Activated naive CD8-positive, alpha-beta T cell (primary cell): ENCODE data around the gene TWSG1.
"Not testable (repeated sequence)": the region's sequence is repeated elsewhere in the genome, so short reads cannot be mapped to it uniquely, and the experiment has no call there.

ENCODE experiments used
- H3K27ac Mint-ChIP-seq: one replicate; pipeline ENCODE4 v1.8.0; 2021; ENCODE audit warnings: mixed read lengths
- H3K27me3 Mint-ChIP-seq: one replicate; pipeline ENCODE4 v1.8.0; 2021; ENCODE audit warnings: mixed read lengths
- H3K36me3 Mint-ChIP-seq: one replicate; pipeline ENCODE4 v1.8.0; 2021; ENCODE audit warnings: mixed read lengths
- H3K4me1 Mint-ChIP-seq: one replicate; pipeline ENCODE4 v1.8.0; 2021; ENCODE audit warnings: low read depth, mixed read lengths
- H3K4me3 Mint-ChIP-seq: one replicate; pipeline ENCODE4 v1.8.0; 2021; ENCODE audit warnings: mild to moderate bottlenecking, mixed read lengths
- H3K9me3 Mint-ChIP-seq: one replicate; pipeline ENCODE4 v1.8.0; 2021; ENCODE audit warnings: low read depth, mixed read lengths

The TWSG1 gene

GRCh38 chr18:9354256-9354655, 19.7 kb downstream of the TWSG1 start:
- H3K27ac Mint-ChIP-seq: no peak overlapping the region
- peaks cover 10% of the 10 kb centered on the region for H3K36me3 Mint-ChIP-seq
- H3K9me3 Mint-ChIP-seq: no peaks in the 10 kb centered on the region
- no peak overlapping the region for H3K4me3 Mint-ChIP-seq
- H3K4me1 Mint-ChIP-seq: no peaks in the 10 kb centered on the region
- no peaks in the 10 kb centered on the region for H3K27me3 Mint-ChIP-seq

- H3K27ac Mint-ChIP-seq: no peak overlapping the region
- H3K27me3 Mint-ChIP-seq: no peaks in the 10 kb centered on the region
- H3K4me3 Mint-ChIP-seq: no peak overlapping the region
- no peaks in the 10 kb centered on the region for H3K4me1 Mint-ChIP-seq
- peaks cover 25% of the 10 kb centered on the region for H3K36me3 Mint-ChIP-seq
- H3K9me3 Mint-ChIP-seq: no peaks in the 10 kb centered on the region
These were observed 22.4 kb downstream of the TWSG1 start for GRCh38 chr18:9356976-9357375.

- Mint-ChIP-seq H3K27ac (no peak overlapping the region), H3K4me1 (no peaks in the 10 kb centered on the region), H3K9me3 (no peaks in the 10 kb centered on the region), H3K36me3 (peaks cover 31% of the 10 kb centered on the region), H3K27me3 (no peaks in the 10 kb centered on the region), H3K4me3 (no peak overlapping the region)
These were observed 25.2 kb downstream of the TWSG1 start for GRCh38 chr18:9359796-9360195.

- Mint-ChIP-seq H3K36me3 (peaks cover 28% of the 10 kb centered on the region), H3K4me1 (no peaks in the 10 kb centered on the region), H3K9me3 (no peaks in the 10 kb centered on the region), H3K27me3 (no peaks in the 10 kb centered on the region), H3K4me3 (no peak overlapping the region), H3K27ac (no peak overlapping the region)
These were observed 26.6 kb downstream of the TWSG1 start for GRCh38 chr18:9361191-9361590.

GRCh38 chr18:9362869-9363268, 28.3 kb downstream of the TWSG1 start:
- no peak overlapping the region for H3K4me3 Mint-ChIP-seq
- no peaks in the 10 kb centered on the region for H3K4me1 Mint-ChIP-seq
- H3K36me3 Mint-ChIP-seq: peaks cover 33% of the 10 kb centered on the region
- no peaks in the 10 kb centered on the region for H3K27me3 Mint-ChIP-seq
- H3K27ac Mint-ChIP-seq: no peak overlapping the region
- no peaks in the 10 kb centered on the region for H3K9me3 Mint-ChIP-seq

GRCh38 chr18:9364242-9364641, 29.7 kb downstream of the TWSG1 start:
- Mint-ChIP-seq H3K36me3 (peaks cover 32% of the 10 kb centered on the region), H3K4me1 (no peaks in the 10 kb centered on the region), H3K27ac (no peak overlapping the region), H3K27me3 (no peaks in the 10 kb centered on the region), H3K9me3 (no peaks in the 10 kb centered on the region), H3K4me3 (no peak overlapping the region)

GRCh38 chr18:9365406-9365805, 30.8 kb downstream of the TWSG1 start:
- Mint-ChIP-seq H3K27ac (no peak overlapping the region), H3K27me3 (no peaks in the 10 kb centered on the region)

GRCh38 chr18:9366126-9366714, 31.6 kb downstream of the TWSG1 start:
- no peaks in the 10 kb centered on the region for H3K4me1 Mint-ChIP-seq
- no peaks in the 10 kb centered on the region for H3K27me3 Mint-ChIP-seq
- peaks cover 29% of the 10 kb centered on the region for H3K36me3 Mint-ChIP-seq
- H3K9me3 Mint-ChIP-seq: no peaks in the 10 kb centered on the region
- no peak overlapping the region for H3K27ac Mint-ChIP-seq
- H3K4me3 Mint-ChIP-seq: no peak overlapping the region

More at GRCh38 chr18:9365406-9365805, 30.8 kb downstream of the TWSG1 start:
- Mint-ChIP-seq H3K4me1 (no peaks in the 10 kb centered on the region), H3K4me3 (no peak overlapping the region), H3K36me3 (peaks cover 35% of the 10 kb centered on the region), H3K9me3 (no peaks in the 10 kb centered on the region)

- not testable (repeated sequence) for H3K27ac Mint-ChIP-seq, H3K9me3 Mint-ChIP-seq, H3K4me1 Mint-ChIP-seq, H3K4me3 Mint-ChIP-seq, H3K27me3 Mint-ChIP-seq
- H3K36me3 Mint-ChIP-seq: peaks cover 29% of the 10 kb centered on the region
These were observed 38.7 kb downstream of the TWSG1 start for GRCh38 chr18:9373254-9373653.

GRCh38 chr18:9379118-9379517, 44.5 kb downstream of the TWSG1 start:
- H3K27me3 Mint-ChIP-seq: no peaks in the 10 kb centered on the region
- no peak overlapping the region for H3K4me3 Mint-ChIP-seq
- no peak overlapping the region for H3K27ac Mint-ChIP-seq
- H3K36me3 Mint-ChIP-seq: peaks cover 20% of the 10 kb centered on the region
- no peaks in the 10 kb centered on the region for H3K4me1 Mint-ChIP-seq
- no peaks in the 10 kb centered on the region for H3K9me3 Mint-ChIP-seq

- H3K4me3 Mint-ChIP-seq: no peak overlapping the region
- H3K36me3 Mint-ChIP-seq: peaks cover 15% of the 10 kb centered on the region
- no peaks in the 10 kb centered on the region for H3K9me3 Mint-ChIP-seq
- no peak overlapping the region for H3K27ac Mint-ChIP-seq
- H3K27me3 Mint-ChIP-seq: no peaks in the 10 kb centered on the region
- H3K4me1 Mint-ChIP-seq: no peaks in the 10 kb centered on the region
These were observed 45.5 kb downstream of the TWSG1 start for GRCh38 chr18:9380101-9380500.

GRCh38 chr18:9380621-9381395, 46.2 kb downstream of the TWSG1 start:
- H3K27me3 Mint-ChIP-seq: no peaks in the 10 kb centered on the region
- no peaks in the 10 kb centered on the region for H3K9me3 Mint-ChIP-seq
- H3K27ac Mint-ChIP-seq: no peak overlapping the region
- H3K36me3 Mint-ChIP-seq: peaks cover 13% of the 10 kb centered on the region
- no peak overlapping the region for H3K4me3 Mint-ChIP-seq
- no peaks in the 10 kb centered on the region for H3K4me1 Mint-ChIP-seq

- Mint-ChIP-seq H3K27me3 (no peaks in the 10 kb centered on the region), H3K9me3 (peaks cover 5% of the 10 kb centered on the region), H3K27ac (no peak overlapping the region), H3K4me3 (no peak overlapping the region), H3K36me3 (peaks cover 16% of the 10 kb centered on the region), H3K4me1 (no peaks in the 10 kb centered on the region)
These were observed 52.3 kb downstream of the TWSG1 start for GRCh38 chr18:9386879-9387278.

GRCh38 chr18:9387891-9388290, 53.3 kb downstream of the TWSG1 start:
- Mint-ChIP-seq H3K9me3 (peaks cover 5% of the 10 kb centered on the region), H3K27me3 (no peaks in the 10 kb centered on the region), H3K27ac (no peak overlapping the region)

GRCh38 chr18:9389706-9390105, 55.1 kb downstream of the TWSG1 start:
- Mint-ChIP-seq H3K27me3 (no peaks in the 10 kb centered on the region), H3K36me3 (peaks cover 22% of the 10 kb centered on the region), H3K4me1 (no peaks in the 10 kb centered on the region), H3K4me3 (no peak overlapping the region), H3K9me3 (peaks cover 5% of the 10 kb centered on the region), H3K27ac (no peak overlapping the region)

More at GRCh38 chr18:9387891-9388290, 53.3 kb downstream of the TWSG1 start:
- Mint-ChIP-seq H3K36me3 (peaks cover 20% of the 10 kb centered on the region), H3K4me1 (no peaks in the 10 kb centered on the region), H3K4me3 (no peak overlapping the region)

- H3K9me3 Mint-ChIP-seq: peaks cover 5% of the 10 kb centered on the region
These were observed 58.2 kb downstream of the TWSG1 start for GRCh38 chr18:9392726-9393125.

More at GRCh38 chr18:9392726-9393125, 58.2 kb downstream of the TWSG1 start:
- H3K4me1 Mint-ChIP-seq: no peaks in the 10 kb centered on the region
- no peaks in the 10 kb centered on the region for H3K27me3 Mint-ChIP-seq
- H3K36me3 Mint-ChIP-seq: peaks cover 30% of the 10 kb centered on the region
- H3K27ac Mint-ChIP-seq: no peak overlapping the region
- H3K4me3 Mint-ChIP-seq: no peak overlapping the region
